Measurements from ENCODE around the gene AMPD3.
A peak's percentile ranks its signal among the peaks of the same experiment; 100 is the strongest.
"Not testable (repeated sequence)": the region's sequence is repeated elsewhere in the genome, so short reads cannot be mapped to it uniquely, and the experiment has no call there.

Gene AMPD3

GRCh38 chr11:10454878-10455631 lies at the start of gene AMPD3:
TSS of gene AMPD3 (plus strand) at chr11:10455264. CDS start at chr11:10461520, 6,256 bp downstream.
- DNase-seq (ENCODE audit: low read depth), result peak; percentile 98

DNA sequence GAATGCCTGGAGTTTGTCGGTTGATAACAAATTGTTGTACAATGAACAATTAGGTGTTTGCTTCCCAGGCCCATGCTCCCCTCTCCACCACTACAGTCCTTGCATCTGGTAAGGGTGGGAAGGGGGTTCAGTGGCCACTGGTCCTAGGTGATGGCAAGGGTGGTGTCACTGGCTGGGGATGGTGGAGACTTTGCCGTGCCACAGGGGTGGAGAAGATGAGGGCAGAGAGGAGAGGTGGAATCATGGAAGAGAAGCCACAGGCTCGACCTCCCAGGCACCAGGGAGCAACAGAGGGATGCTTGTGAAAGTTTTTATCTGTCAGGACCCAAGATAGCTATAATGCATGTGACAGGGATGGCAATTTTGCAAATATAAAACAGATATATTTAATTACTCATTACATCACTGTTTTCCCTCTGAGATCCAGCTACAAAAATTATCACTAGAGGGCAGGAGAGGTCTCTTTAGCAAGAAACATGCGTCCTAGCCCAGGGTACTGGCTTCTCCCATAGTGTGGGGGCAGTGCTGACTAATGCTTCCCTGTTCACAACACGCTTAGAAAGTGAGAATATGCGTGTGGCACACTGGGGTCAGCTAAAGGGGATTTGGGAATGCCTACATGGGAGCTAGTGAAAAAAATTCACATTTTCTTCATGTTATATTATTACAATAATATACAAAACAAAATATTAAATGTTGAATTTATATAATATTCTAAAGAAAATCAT lies 49.0 kb upstream of the AMPD3 start:
- peak; percentile 94 for DNase-seq (ENCODE audit: low read depth)

- DNase-seq (ENCODE audit: low read depth), result peak; percentile 93
These were observed 48.0 kb upstream of the AMPD3 start for GRCh38 chr11:10407055-10407454.

- DNase-seq (ENCODE audit: low read depth), result no peak
These were observed 47.0 kb upstream of the AMPD3 start for GRCh38 chr11:10407749-10408685.

DNA sequence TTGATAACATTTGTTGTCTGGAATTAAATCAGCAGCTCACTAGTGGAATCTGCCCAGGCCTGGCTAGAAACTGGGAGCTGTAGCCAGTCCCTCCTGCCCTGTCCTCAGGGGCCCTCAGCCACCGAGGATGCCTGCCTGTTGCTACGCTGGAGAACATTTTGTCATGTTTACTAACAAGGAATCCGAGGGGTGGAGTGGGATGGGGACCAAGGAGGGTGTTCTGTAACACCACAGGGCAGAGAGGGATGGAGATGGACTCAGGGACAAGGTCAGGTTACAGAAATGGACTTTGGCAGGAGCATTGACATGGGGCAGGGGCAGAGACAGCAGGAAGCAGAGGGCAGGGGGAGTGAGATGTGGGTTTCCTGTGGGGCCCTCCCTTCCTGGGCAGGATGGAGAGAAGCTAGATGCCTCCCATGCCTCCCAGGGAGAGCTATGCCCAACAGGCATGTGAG lies 45.8 kb upstream of the AMPD3 start:
- DNase-seq (ENCODE audit: low read depth), result no peak

DNA sequence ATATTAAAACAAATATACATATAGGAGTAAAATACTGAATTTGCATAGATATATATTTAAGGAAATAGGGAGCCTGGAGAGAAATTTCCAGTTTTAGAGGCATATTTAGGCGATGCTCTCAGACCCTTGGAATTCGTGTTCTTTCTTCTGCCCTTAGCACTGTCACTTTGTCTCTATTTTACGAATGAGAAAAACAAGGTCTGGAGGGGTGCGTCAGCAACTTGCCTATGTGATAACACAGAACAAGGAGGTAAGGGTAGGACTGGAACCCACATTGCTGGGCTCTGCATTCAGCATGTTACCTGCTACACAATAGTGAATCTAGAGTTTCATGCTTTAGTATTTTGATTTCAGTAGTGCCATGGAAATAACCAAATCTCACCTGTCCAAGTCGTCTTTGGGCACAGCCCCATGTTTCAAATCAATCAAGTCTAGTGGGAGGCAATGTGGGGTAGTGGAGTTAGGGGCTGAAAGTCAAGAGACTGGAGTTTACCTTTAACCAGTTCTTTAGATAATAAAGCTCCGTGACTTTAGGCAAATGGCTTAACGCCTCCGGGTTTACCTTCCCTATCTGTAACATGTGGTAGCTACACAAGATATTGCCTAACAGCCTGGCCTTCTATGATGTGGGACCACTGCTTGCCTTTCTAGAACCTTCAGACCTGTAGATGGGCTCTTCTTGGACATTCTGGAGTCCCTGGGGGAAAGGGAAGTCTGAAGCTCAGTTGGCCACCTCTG lies 44.8 kb upstream of the AMPD3 start:
- DNase-seq (ENCODE audit: low read depth), result no peak

GRCh38 chr11:10410844-10411200 lies 44.2 kb upstream of the AMPD3 start:
- no peak for DNase-seq (ENCODE audit: low read depth)

- no peak for DNase-seq (ENCODE audit: low read depth)
These were observed 42.8 kb upstream of the AMPD3 start for GRCh38 chr11:10412266-10412665.

GRCh38 chr11:10413268-10413667 lies 41.8 kb upstream of the AMPD3 start:
- peak; percentile 37 for DNase-seq (ENCODE audit: low read depth)

GRCh38 chr11:10414181-10414580 lies 40.9 kb upstream of the AMPD3 start:
- DNase-seq (ENCODE audit: low read depth), result no peak

GRCh38 chr11:10414659-10415058 lies 40.4 kb upstream of the AMPD3 start:
- DNase-seq (ENCODE audit: low read depth), result peak; percentile 30

DNA sequence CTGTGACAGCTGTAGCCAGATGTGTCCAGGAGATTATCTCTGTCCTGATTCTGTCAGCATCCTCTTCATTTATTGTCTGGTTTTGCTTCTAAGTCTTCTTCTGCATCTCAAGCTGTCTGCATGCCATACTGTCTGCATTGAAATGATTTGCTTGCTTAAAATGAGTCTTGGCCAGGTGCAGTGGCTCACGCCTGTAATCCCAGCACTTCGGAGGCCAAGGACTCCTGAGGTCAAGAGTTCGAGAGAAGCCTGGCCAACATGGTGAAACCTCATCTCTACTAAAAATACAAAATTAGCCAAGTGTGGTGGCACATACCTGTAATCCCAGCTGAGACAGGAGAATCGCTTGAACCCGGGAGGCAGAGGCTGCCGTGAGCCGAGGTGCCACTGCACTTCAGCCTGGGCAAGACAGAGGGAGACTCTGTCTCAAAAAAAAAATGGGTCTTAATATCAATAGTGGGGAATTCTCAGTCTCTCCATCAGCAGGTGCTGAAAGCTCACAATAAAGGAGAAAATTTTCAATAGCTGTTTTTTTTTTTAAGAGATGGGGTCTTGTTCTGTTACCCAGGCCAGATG lies 39.2 kb upstream of the AMPD3 start:
- no peak for DNase-seq (ENCODE audit: low read depth)

- peak; percentile 60 for DNase-seq (ENCODE audit: low read depth)
These were observed 36.7 kb upstream of the AMPD3 start for GRCh38 chr11:10418259-10418949.

GRCh38 chr11:10418950-10419310 lies 36.1 kb upstream of the AMPD3 start:
- DNase-seq (ENCODE audit: low read depth), result no peak

- peak; percentile 28 for DNase-seq (ENCODE audit: low read depth)
These were observed 28.6 kb upstream of the AMPD3 start for GRCh38 chr11:10426475-10426874.

- DNase-seq (ENCODE audit: low read depth), result no peak
These were observed 26.6 kb upstream of the AMPD3 start for GRCh38 chr11:10428453-10428852.

DNA sequence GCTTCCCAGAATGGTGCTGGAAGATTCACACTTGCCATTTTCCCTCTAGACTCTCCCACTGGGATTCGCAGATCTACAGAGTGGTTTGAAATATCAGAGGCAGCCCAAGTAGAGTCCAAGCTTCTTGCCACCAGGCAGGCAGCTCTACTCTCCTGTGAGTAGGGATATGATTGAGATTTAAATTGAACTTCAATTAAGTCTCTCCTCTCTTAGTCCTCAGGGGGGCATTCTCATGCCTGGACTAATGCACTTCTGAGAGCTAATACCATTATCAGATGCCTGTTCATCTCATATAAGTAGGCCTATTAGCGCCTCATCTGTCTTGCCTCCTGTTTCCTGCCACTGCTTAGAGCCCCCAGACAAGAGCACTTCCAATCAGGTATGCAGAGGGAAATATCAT lies 25.5 kb upstream of the AMPD3 start:
- DNase-seq (ENCODE audit: low read depth), result no peak

GRCh38 chr11:10432493-10432892 lies 22.6 kb upstream of the AMPD3 start:
- DNase-seq (ENCODE audit: low read depth), result no peak

- no peak for DNase-seq (ENCODE audit: low read depth)
These were observed 22.1 kb upstream of the AMPD3 start for GRCh38 chr11:10432971-10433370.

- no peak for DNase-seq (ENCODE audit: low read depth)
These were observed 18.8 kb upstream of the AMPD3 start for GRCh38 chr11:10436224-10436623.

- not testable (repeated sequence) for DNase-seq (ENCODE audit: low read depth)
These were observed 18.4 kb upstream of the AMPD3 start for GRCh38 chr11:10436683-10437082.
